Spleen (tissue), 11 donors: ENCODE results near the gene ERI3. TPM values are rescaled to one million over a fixed set of nuclear protein-coding genes. Genes with fewer than 3 reads are reported as not detected.

ENCODE experiments used
- DNase-seq: peaks from one replicate; pipeline ENCODE4 v3.0.0-alpha.2; 2020
- H3K27ac ChIP-seq, 8 donors: fragments of 200-600 bp; sonication (generic) in 7 of 8; 1 replicate in 4 of 8; 2 replicates in 4 of 8; pipeline versions ENCODE4 v1.5.0 to v1.8.0; 2016 to 2021; ENCODE audit warnings: inconsistent platforms in 4 of 8, mild to moderate bottlenecking in 4 of 8, moderate library complexity in 1 of 8
- H3K27me3 ChIP-seq, 7 donors: fragments of 200-600 bp; sonication (generic) in 6 of 7; replicated peaks in 1 of 7; 1 replicate in 4 of 7; 2 replicates in 3 of 7; pipeline versions ENCODE4 v1.5.0 to v1.8.0; 2016 to 2021; ENCODE audit warnings: inconsistent platforms in 3 of 7, mild to moderate bottlenecking in 1 of 7
- H3K36me3 ChIP-seq, 6 donors: fragments of 200-600 bp; sonication (generic) in 5 of 6; 1 replicate in 4 of 6; 2 replicates in 2 of 6; pipeline versions ENCODE4 v1.5.0 to v1.8.0; 2016 to 2021; ENCODE audit warnings: inconsistent platforms in 2 of 6
- H3K4me1 ChIP-seq, 6 donors: fragments of 200-600 bp; sonication (generic) in 5 of 6; 1 replicate in 3 of 6; 2 replicates in 3 of 6; pipeline versions ENCODE4 v1.5.0 to v1.8.0; 2016 to 2021; ENCODE audit warnings: inconsistent platforms in 3 of 6
- H3K4me3 ChIP-seq, 8 donors: fragments of 200-600 bp; sonication (generic) in 7 of 8; 1 replicate in 4 of 8; 2 replicates in 4 of 8; pipeline versions ENCODE4 v1.5.0 to v1.8.0; 2016 to 2021; ENCODE audit warnings: inconsistent platforms in 4 of 8, mild to moderate bottlenecking in 4 of 8, moderate library complexity in 2 of 8
- H3K9me3 ChIP-seq, 8 donors: fragments of 200-600 bp; sonication (generic) in 7 of 8; 1 replicate in 4 of 8; 2 replicates in 4 of 8; pipeline versions ENCODE4 v1.5.0 to v1.8.0; 2016 to 2021; ENCODE audit warnings: inconsistent platforms in 4 of 8
- POLR2A ChIP-seq, 3 donors: fragments of 450-650 bp; IDR thresholded peaks; one replicate each; pipeline ENCODE4 v1.5.1; 2017; ENCODE audit warnings: antibody characterized with exemption in 3 of 3, mild to moderate bottlenecking in 1 of 3
- POLR2AphosphoS5 ChIP-seq, 3 donors: sonication (generic); formaldehyde crosslinking; IDR thresholded peaks; one replicate each; pipeline ENCODE4 v1.5.1; 2017; ENCODE audit warnings: antibody characterized with exemption in 3 of 3
- WGBS, 5 donors: extraction: QIAGEN DNeasy Blood & Tissue Kit in 3 of 5; methylation state at CpG; one replicate each; pipeline versions ENCODE4 v1.1.5 to v1.1.7; 2013 to 2018; 5-methylcytosine and 5-hydroxymethylcytosine counted together
- intact Hi-C: fragments of 100-400 bp; cut with DNase I; formaldehyde crosslinking; loops from one replicate; pipeline ENCODE4 v1.15.0; 2023; ENCODE audit warnings: low total_unique reads
- polyA plus RNA-seq, 3 donors: library from polyadenylated mRNA; stranded (reverse); fragments of 200-250 nt; gene quantifications; one replicate each; pipeline ENCODE4 v1.2.1, GENCODE V29; 2013
- total RNA-seq, 7 donors: library from RNA; depleted of rRNA in 3 of 7; stranded (reverse); fragments of >200 nt in 3 of 7; fragmentation: NEBNext Ultra II Directional in 4 of 7; extraction: Animal tissue kit (Norgen Biotek cat#: 25700) in 4 of 7; gene quantifications; one replicate each; pipeline versions ENCODE4 v1.1.0 to v1.2.1, GENCODE V29; 2016 to 2021
- TF ChIP-seq, protein P1 (sequence below), 11 experiments: fragments of 200-600 bp in 7 of 11; fragments of 450-650 bp in 4 of 11; sonication (generic) in 4 of 11; IDR thresholded peaks in 8 of 11; conservative IDR thresholded peaks in 3 of 11; 1 replicate in 7 of 11; 2 replicates in 4 of 11; pipeline versions ENCODE4 v1.4.0 to v1.8.0; 2016 to 2021; ENCODE audit warnings: antibody characterized with exemption in 11 of 11, inconsistent platforms in 4 of 11, mild to moderate bottlenecking in 1 of 11
- donor health status: healthy with polysubstance abuse.
- donor health status: DM: no; HTN: no; CAD: no; lungs with moderate emphysema.
- donor health status: DM: no; HTN: no; CAD: no.
- donor health status: Bipolar disorder and iron deficiency.
- donor health status: healthy.
- donor health status: DM: no; HTN: no; CAD: no.
- donor health status: DM: yes; HTN: yes; CAD: no.

Gene ERI3
- total and polyA plus RNA-seq, 10 donors: 20.1 to 41.1 (median 27.3) TPM

- Histone ChIP-seq H3K36me3 (peaks cover 0 to 17% (median 0%) of the 10 kb centered on the region in 6 donors), H3K9me3 (no peaks in the 10 kb centered on the region), H3K27me3 (no peaks in the 10 kb centered on the region), H3K4me3 (no peak overlapping the region), H3K27ac (no peak overlapping the region), H3K4me1 (peaks cover 4 to 46% (median 16%) of the 10 kb centered on the region in 6 donors)
- DNase-seq: no peak
- intact Hi-C loops: no loop called here
- WGBS, 5 donors: 90 to 97% (median 95%) methylated on average over 6 of the region's 6 CpGs
- TF ChIP-seq POLR2A (IDR thresholded peaks at IDR 0.05) (no peak), POLR2AphosphoS5 (IDR thresholded peaks at IDR 0.05) (no peak)
- TF ChIP-seq, protein P1, sequence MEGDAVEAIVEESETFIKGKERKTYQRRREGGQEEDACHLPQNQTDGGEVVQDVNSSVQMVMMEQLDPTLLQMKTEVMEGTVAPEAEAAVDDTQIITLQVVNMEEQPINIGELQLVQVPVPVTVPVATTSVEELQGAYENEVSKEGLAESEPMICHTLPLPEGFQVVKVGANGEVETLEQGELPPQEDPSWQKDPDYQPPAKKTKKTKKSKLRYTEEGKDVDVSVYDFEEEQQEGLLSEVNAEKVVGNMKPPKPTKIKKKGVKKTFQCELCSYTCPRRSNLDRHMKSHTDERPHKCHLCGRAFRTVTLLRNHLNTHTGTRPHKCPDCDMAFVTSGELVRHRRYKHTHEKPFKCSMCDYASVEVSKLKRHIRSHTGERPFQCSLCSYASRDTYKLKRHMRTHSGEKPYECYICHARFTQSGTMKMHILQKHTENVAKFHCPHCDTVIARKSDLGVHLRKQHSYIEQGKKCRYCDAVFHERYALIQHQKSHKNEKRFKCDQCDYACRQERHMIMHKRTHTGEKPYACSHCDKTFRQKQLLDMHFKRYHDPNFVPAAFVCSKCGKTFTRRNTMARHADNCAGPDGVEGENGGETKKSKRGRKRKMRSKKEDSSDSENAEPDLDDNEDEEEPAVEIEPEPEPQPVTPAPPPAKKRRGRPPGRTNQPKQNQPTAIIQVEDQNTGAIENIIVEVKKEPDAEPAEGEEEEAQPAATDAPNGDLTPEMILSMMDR (IDR thresholded peaks at IDR 0.05 in 8 of 11, conservative IDR thresholded peaks at IDR 0.05 in 3 of 11): no peak
These were observed 81.3 kb downstream of the ERI3 start for GRCh38 chr1:44273560-44274350.

GRCh38 chr1:44272992-44273391, 82.1 kb downstream of the ERI3 start:
- no peaks in the 10 kb centered on the region for H3K27me3 ChIP-seq
- H3K27ac ChIP-seq: no peak overlapping the region
- no peaks in the 10 kb centered on the region for H3K9me3 ChIP-seq
- 92 to 100% (median 97%) methylated on average over 3 of the region's 3 CpGs for WGBS, 5 donors
- peaks cover 0 to 17% (median 0%) of the 10 kb centered on the region in 6 donors for H3K36me3 ChIP-seq
- intact Hi-C loops: no loop called here
- DNase-seq: no peak
- peaks cover 4 to 46% (median 16%) of the 10 kb centered on the region in 6 donors for H3K4me1 ChIP-seq
- no peak overlapping the region for H3K4me3 ChIP-seq
- TF ChIP-seq, protein P1 (IDR thresholded peaks at IDR 0.05 in 8 of 11, conservative IDR thresholded peaks at IDR 0.05 in 3 of 11): no peak
- TF ChIP-seq POLR2AphosphoS5 (IDR thresholded peaks at IDR 0.05): no peak
- no peak for TF ChIP-seq POLR2A (IDR thresholded peaks at IDR 0.05)

- H3K4me1 ChIP-seq: peaks cover 4 to 34% (median 16%) of the 10 kb centered on the region in 6 donors
- WGBS, 5 donors: 89 to 96% (median 95%) methylated on average over 3 of the region's 3 CpGs
These were observed 83.4 kb downstream of the ERI3 start for GRCh38 chr1:44271646-44272045.

More at GRCh38 chr1:44271646-44272045, 83.4 kb downstream of the ERI3 start:
- Histone ChIP-seq H3K27ac (no peak overlapping the region), H3K27me3 (no peaks in the 10 kb centered on the region), H3K9me3 (no peaks in the 10 kb centered on the region), H3K36me3 (peaks cover 0 to 17% (median 0%) of the 10 kb centered on the region in 6 donors), H3K4me3 (no peak overlapping the region)
- DNase-seq: no peak
- intact Hi-C loops: no loop called here
- TF ChIP-seq POLR2AphosphoS5 (IDR thresholded peaks at IDR 0.05): no peak
- TF ChIP-seq POLR2A (IDR thresholded peaks at IDR 0.05): no peak
- TF ChIP-seq, protein P1 (IDR thresholded peaks at IDR 0.05 in 8 of 11, conservative IDR thresholded peaks at IDR 0.05 in 3 of 11): no peak
